ENCODE data around the gene MLYCD.

Gene MLYCD

DNA sequence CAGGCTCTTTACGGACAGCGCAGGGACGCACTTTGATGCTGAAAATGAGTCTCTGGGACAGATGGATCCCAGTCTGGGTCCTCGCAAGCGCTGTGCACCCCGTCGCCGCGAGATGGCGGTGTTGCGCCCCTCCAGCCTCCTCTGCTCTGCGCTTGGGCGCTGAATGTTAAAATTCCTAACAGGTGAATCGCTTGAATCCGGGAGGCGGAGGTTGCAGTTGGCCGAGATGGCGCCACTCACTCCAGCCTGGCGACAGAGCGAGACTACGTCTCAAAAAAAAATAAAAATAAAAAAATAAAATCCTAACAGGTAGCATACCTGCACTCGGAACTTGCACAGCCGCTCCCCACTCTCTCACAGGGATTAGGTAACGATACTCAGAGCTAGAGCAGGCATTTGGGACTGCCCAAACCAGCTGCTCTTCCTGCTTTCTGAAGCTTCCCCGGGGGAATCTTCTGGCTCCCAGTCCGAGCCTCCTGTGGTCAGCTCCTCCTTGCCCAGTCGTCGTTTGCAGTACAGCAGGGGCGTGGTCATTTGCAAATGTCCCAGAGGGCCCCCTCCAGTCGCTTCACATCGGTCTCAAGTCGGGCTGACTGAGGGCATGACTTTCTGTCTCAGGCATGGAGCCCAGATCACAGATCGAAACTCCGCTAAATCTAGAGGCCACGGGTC is 27.9 kb downstream of the MLYCD start:
- TF ChIP-seq, protein P1, sequence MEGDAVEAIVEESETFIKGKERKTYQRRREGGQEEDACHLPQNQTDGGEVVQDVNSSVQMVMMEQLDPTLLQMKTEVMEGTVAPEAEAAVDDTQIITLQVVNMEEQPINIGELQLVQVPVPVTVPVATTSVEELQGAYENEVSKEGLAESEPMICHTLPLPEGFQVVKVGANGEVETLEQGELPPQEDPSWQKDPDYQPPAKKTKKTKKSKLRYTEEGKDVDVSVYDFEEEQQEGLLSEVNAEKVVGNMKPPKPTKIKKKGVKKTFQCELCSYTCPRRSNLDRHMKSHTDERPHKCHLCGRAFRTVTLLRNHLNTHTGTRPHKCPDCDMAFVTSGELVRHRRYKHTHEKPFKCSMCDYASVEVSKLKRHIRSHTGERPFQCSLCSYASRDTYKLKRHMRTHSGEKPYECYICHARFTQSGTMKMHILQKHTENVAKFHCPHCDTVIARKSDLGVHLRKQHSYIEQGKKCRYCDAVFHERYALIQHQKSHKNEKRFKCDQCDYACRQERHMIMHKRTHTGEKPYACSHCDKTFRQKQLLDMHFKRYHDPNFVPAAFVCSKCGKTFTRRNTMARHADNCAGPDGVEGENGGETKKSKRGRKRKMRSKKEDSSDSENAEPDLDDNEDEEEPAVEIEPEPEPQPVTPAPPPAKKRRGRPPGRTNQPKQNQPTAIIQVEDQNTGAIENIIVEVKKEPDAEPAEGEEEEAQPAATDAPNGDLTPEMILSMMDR (conservative IDR thresholded peaks at IDR 0.05; ENCODE audit: control insufficient read depth, insufficient read depth, low read depth, low read length), result peak; percentile 89
- no peak overlapping the region for H3K4me3 ChIP-seq (ENCODE audit: control insufficient read depth, low read depth, low read length)
- DNase-seq (ENCODE audit: low read depth), result peak; percentile 62

DNA sequence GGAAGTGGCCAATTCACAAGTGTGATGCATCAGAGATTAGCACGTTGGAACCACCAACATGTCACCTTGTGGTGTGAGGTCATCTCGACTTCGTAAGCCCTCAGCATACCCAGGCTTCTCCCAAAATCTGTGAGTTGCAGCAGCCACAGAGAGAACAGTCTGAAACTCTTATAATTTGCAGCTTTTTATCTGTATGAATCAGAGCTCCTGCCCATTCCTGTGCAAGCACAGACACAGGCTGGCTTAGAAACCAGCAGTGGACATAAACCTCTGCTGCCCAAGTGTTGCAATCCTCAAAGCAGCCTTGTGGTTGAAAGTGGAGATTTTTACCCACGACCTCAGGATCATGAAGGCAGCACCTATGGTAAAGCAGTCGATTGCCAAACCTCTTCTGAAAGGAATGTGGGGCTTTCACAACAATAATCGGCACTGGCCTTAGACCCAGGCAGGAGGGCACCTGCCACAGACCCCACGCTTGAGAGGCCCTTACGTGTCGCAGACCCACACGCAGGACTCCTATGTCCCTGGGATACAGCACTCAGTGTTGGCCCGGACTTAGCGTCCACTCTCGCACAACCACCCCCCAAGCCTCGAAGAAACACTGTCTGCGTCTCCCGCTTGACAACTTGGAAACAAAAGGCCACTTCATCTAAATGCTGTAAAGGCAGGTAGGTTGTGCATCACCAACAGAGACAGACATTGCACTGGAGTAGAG is 29.6 kb downstream of the MLYCD start:
- TF ChIP-seq, protein P1 (conservative IDR thresholded peaks at IDR 0.05; ENCODE audit: control insufficient read depth, insufficient read depth, low read depth, low read length), result no peak
- H3K4me3 ChIP-seq (ENCODE audit: control insufficient read depth, low read depth, low read length), result no peak overlapping the region
- DNase-seq (ENCODE audit: low read depth), result peak; percentile 69

DNA sequence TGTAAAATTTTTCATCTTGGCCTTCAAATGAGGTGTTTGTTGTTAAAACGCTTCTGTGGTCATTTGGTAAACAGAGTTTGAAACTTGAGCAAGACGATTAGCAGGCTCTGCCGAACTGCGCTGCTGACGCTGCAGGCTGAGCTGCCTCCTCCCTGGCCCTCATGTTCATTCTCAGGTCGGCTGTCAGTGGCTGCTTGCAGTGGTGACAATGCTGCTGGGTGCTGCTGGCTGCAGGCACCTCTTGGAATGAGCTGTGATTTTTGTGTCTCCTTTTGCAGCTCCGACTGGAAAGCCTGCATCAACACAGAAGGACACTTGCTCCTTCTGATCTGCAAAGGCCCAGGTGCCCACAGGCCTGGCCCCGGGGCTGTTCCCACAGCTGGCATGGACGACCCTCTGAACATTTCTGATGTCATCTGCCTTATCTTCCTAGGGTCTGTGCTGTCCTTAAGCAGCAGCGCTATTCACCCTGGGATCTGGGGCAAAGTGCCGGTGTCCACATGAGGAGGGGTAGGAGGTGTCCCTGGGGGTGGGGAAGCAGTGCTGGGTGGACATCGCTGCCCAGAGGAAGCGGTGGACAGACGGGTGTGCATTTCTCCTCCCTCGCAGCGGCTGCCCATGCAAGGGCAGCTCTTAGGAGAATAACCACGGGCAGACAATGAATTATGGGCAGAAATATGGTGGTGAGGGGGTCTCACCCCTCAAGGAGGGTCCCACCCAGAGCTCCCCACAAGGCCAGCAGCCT is 31.1 kb downstream of the MLYCD start:
- no peak for DNase-seq (ENCODE audit: low read depth)
- H3K4me3 ChIP-seq (ENCODE audit: control insufficient read depth, low read depth, low read length), result no peak overlapping the region
- TF ChIP-seq, protein P1 (conservative IDR thresholded peaks at IDR 0.05; ENCODE audit: control insufficient read depth, insufficient read depth, low read depth, low read length), result no peak

DNA sequence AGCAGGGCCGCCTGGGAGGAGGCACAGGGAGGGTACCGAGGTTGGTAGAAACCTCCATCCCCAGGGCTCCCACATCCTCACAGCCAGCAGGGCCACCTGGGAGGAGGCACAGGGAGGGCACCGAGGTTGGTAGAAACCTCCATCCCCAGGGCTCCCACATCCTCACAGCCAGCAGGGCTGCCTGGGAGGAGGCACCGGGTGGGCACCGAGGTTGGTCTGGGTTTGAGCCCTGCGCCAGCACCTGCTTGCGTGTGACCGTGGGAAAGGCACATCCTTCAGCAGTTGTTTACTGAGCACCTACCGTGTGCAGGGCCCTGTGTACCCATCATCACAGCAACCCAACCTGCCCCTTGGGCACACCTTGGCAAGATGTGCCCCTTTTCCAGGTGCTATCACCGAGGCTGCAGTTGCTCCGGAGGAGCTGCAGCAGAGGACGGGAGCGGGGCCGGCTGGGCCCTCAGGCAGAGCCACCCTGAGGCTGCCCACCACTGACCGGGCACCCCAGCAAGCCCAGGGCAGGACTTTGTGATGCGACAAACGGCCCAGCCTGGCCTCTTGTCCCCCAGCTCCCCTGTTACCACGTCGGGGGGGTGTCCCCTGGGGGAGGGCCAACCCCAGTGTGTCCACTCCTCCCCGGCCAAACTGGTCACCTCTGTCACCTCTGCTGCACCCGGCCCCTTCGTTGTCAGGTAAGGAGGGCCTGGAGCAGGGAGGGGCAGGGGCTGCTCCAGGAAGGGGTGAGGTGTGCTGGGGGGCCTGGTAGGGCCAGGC is 32.0 kb downstream of the MLYCD start:
- no peak overlapping the region for H3K4me3 ChIP-seq (ENCODE audit: control insufficient read depth, low read depth, low read length)
- TF ChIP-seq, protein P1 (conservative IDR thresholded peaks at IDR 0.05; ENCODE audit: control insufficient read depth, insufficient read depth, low read depth, low read length), result no peak
- DNase-seq (ENCODE audit: low read depth), result no peak

GRCh38 chr16:83931556-83931955 is 32.6 kb downstream of the MLYCD start:
- no peak for DNase-seq (ENCODE audit: low read depth)
- TF ChIP-seq, protein P1 (conservative IDR thresholded peaks at IDR 0.05; ENCODE audit: control insufficient read depth, insufficient read depth, low read depth, low read length), result no peak

DNA sequence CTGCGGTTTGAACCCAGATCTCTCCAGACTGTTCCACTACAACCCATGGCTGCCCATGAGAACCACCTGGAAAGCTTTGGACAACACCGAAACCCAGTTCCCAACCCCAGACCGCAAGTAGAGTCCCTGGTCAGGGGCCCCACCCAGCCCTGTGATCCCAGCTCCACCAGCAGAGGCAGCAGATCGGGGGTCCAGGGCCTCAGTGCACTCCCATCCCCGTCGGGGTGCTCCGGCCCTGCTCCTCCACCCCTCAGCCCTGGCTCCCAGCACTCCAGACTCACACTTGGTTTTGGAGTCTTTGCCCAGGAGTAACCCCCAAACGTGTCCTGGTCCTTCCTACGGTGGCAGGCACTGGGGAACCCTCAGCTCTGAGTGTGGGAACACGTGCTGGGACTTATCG is 33.4 kb downstream of the MLYCD start:
- no peak overlapping the region for H3K4me3 ChIP-seq (ENCODE audit: control insufficient read depth, low read depth, low read length)
- no peak for DNase-seq (ENCODE audit: low read depth)
- TF ChIP-seq, protein P1 (conservative IDR thresholded peaks at IDR 0.05; ENCODE audit: control insufficient read depth, insufficient read depth, low read depth, low read length), result no peak

More at GRCh38 chr16:83931556-83931955, 32.6 kb downstream of the MLYCD start:
- H3K4me3 ChIP-seq (ENCODE audit: control insufficient read depth, low read depth, low read length), result no peak overlapping the region

Data from fibroblast of mammary gland (primary cell).